ENCODE results near the gene UGDH.
"Not testable (repeated sequence)": the region's sequence is repeated elsewhere in the genome, so short reads cannot be mapped to it uniquely, and the experiment has no call there.

The UGDH gene

DNA sequence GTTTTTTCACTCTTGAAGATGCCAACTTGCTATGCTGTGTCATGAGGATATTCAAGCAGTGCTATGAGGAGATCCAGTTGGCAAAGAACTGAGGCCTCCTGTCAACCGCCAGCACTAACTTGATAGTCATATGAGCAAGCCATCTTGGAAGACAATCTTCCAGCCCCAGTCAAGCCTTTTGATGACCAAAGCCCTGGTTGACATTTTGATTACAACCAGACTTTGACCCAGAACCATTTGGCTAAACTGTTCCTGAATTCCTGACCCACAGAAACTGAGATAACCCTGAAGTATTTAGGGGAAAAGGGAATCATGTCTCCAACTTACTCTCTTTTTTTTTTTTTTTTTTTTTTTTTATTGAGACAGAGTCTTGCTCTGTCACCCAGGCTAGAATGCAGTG, 32.9 kb downstream of the UGDH start:
- DNase-seq, result no peak

DNA sequence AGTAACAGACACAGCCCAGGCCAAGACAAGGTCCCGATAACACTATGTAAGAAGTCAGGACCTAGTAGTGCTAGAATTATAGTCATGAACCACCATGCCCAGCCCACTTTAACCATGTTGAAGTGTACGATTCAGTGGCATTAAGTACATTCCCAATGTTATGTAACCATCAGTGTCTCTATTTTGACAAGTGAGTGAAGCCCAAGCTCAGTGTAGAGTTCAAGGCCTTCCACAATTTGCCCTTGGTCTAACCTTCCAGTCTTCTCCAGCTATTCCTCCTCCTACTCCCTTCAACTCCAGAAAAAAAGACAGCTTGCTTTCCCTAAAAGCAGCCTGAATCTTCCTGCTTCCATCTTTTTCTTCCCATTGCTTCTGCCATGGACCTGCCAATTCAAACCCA, 36.9 kb downstream of the UGDH start:
- no peak for DNase-seq

DNA sequence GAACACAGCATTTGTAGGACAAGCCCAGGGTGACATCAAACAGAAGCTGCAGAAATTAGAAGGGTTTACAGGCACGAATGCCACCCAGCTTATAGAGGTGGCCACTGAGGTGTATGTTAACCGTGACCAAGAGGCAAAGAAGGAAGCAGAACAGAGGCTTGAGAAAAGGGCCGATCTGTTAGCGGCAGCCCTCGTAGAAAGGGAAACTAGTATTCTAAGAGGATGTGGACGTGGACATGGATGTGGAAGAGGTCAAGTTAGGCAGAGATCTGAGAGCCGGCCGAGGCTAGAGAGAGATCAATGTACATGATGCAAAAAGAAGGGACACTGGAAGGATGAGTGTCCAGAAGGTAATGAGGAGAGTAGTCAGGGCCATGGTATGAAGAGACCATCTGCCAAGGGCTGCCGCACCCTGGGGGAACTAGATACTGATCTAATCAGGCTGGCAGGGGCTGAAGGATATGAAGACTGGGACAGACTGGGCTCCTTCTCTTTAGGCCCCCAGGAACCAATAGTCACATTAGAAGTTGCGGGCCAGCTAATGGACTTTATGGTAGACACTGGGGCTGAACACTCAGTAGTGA, 40.9 kb downstream of the UGDH start:
- no peak for DNase-seq

DNA sequence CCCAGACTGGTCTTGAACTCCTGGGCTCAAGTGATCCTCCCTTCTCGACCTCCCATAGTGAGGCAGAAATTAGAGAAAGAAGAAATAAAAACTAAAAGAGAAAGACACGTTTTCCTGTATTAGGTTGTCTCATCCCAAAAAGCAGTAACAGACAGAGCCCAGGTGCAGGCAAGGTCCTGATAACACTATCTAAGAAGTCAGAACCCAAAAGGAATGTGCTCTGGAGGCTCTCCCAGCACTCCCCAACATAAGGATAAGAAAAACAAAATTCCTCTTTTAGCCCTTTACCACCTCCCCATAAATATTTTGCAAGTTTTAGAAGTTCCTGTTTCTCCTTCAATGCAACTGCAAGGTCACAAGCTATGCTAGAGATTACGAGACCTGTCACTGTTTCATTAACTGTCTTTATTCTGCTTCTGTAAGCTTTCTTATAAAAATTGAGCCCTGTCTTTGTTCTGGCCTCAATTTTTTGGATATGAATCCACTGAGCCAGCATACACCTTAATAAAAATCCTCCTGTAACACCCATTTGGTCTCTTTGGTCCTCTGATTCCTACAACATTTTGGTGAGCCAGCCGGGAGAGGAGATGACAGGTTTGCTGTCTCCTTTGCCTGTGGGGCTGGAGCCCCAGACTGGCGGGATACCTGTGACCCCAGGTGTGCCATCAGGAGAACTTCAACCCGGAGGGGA, 42.5 kb downstream of the UGDH start:
- no peak for DNase-seq

DNA sequence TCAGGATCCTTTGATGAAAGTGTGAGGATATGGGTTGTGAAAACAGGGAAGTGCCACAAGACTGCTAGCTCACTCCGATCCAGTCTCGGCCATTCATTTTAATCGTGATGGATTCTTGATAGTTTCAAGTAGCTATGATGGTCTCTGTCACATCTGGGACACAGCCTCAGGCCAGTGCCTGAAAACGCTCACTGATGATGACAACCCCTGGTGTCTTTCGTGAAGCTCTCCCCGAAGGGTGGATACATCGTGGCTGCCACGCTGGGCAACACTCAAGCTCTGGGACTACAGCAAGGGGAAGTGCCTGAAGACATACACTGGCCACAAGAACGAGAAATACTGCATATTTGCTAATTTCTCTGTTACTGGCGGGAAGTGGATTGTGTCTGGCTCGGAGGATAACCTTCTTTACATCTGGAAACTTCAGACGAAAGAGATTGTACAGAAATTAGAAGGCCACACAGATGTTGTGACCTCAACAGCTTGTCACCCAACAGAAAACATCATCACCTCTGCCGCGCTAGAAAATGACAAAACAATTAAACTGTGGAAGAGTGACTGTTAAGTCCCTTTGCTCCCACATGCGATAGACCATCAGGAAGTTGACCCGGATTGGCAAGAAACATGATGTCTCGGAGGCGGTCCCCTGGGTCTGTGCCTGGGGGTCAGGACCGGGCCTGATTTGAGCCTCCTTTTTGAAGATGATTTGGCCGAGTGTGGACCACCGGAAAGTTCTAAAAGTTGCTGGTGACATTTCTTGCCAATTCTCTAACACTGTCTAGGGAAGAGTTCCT, 46.1 kb downstream of the UGDH start:
- no peak for DNase-seq

DNA sequence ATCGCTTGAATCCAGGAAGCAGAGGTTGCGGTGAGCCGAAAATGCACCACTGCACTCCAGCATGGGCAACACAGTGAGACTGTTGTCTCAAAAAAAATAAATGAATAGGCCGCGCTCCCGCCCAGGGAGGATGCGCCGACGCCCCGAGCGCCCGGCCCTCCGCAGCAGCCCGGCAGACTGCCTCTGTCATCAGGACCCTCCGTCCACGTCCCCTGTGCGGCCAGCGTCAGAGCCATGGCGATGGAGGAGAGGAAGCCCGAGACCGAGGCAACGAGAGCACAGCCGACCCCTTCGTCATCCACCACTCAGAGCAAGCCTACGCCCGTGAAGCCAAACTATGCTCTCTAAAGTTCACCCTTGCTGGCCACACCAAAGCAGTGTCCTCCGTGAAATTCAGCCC, 47.0 kb downstream of the UGDH start:
- DNase-seq, result no peak

DNA sequence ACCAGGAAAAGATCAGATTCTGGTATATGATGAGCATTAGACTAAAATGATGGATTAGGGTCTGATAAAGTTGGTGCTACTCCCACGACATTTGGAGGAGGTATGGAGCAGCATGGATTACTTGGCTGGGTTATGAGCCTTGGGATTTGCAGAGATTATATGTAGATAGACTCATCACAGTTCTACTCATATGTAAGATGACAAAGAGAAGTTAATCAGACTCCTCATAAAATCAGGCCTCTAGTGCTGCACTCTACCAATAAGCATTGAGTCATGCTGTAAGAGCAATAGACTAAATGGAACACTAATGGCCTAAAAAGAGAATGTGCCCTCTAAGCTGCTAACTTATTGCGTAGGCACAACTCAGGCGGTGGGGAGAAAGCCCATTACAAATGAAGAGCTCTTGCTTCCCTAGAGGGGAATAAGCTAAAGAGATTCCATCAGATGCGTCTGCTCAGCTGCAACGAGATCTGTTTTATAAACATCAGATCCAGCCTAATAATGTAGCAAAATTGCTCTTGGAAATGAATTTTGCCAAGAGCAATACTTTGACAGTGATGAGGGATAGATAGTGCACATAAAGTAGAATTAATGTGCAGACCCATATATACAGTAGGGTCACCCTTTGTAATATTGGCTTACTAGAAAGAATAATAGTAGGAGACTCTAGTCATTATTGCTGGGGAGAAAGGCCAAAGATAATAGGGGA, 50.9 kb downstream of the UGDH start:
- DNase-seq, result no peak

DNA sequence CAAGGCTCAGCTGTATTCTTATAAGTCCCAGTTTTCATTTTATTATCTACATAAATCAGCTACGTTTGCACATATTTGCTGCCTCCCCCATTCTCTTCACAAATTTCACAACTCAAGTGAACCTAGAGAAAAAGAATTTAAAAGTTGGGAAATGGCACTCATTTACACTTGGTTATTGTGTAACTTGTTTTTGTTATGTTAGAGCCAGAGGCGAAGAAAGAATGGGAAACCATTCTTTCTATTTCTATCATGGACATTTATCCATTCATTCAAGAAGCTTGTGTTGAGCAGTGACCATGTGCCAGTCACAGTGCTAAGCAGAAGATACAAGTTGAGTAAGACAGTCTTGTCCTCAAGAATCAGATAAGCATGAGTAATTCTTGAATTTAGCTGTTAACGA, 54.8 kb downstream of the UGDH start:
- no peak for DNase-seq

DNA sequence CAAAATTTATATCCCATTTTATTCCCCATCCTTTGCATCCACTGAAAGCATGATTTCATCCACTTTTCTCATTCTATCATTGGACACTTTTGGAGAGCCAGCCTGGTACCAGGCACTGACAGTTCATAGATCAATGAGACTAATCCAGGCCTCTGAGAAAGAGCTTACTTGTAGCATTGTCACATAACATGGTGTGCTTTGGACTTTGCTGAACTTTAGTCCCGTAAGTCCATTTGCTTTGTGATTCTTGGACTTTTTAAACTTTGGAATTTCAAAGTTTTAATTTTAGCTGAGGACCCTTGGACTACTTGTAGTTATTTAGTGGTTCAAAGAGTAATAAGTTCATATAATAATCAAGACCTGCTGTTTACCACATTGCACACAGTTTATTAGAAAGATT, 56.8 kb downstream of the UGDH start:
- no peak for DNase-seq

DNA sequence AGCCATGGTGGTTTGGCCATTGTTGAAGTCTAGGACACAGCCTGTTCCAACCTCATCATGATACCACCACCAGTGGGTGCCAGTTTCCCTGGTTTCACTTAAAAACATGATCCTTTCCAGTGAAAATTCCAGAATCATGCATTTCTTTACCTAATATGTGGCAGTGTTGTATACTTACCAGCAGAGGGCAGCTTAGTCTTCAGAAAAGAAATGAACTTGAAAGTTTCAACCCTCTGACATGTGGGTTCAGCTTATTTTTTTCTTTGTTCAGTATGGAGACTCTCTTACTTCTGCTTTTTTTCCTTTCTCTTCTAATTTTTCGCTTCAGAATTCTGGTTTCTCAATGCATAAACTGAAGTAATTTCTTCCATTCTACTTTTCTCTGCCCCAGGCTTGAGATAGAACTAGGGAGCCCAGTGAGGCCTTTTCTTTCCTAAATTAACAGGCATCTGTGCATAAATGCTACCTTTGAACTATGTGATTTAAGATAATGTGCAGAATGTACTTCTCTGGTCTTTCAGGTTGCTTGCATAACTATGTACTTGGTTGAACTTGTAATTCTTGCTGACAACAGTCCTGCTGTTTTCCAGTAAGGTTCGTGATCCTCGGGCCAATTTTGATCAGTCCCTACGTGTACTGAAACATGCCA, 57.7 kb downstream of the UGDH start:
- DNase-seq, result peak; percentile 83

DNA sequence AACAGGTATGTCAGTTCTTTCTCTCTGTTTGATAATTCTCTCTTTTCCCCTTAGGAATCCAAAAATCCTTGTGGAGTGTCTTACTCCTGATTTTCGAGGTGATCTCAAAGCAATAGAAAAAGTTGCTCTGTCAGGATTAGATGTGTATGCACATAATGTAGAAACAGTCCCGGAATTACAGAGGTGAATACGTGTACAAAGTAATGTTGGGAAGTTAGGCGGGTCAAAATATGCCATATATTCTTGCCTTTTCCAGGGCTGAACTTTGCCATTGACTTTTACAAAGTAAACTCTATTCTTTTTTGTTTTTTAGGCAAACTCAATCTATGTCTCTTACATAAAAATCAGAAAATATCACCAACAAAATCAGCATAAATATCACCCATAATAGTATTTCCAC, 59.8 kb downstream of the UGDH start:
- no peak for DNase-seq

DNA sequence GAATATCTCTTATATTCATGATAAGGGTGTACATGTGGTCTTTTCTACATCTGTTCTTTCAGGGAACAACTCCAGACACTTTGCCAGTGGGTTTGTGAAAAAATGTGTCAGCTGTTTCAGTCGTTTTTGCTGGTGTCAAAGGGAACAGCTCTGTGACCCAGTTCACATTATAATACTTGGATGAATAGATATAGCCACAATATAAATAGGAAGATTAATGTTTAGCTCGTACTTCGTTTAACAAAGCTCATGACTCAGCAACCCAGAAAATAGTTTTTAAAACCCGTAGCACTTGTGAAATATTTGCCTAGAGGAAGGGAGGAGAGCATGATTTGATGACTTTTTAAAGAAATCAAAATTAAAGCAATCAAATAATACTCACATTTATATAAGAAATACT, 60.5 kb downstream of the UGDH start:
- no peak for DNase-seq

DNA sequence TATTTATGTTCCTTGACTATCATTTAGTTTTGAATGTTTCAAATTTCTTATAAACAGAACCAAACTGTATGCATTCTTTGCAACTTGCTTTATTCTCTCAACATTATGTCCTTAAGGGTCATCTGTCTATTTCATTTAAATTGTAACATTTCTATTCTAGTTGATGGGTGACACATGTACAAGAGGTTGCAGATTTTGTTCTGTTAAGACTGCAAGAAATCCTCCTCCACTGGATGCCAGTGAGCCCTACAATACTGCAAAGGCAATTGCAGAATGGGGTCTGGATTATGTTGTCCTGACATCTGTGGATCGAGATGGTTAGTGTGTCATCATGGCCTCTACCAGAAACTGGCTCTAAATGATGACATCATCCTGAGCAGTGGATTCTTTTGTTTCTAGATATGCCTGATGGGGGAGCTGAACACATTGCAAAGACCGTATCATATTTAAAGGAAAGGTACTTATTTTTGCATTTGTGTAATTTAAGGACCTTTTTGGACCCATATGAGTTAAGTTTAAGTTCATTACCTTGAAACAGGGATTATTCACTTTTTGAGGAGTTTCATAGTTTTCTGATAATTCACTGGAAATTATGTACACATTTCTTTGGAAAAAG, 62.2 kb downstream of the UGDH start:
- peak; percentile 80 for DNase-seq

DNA sequence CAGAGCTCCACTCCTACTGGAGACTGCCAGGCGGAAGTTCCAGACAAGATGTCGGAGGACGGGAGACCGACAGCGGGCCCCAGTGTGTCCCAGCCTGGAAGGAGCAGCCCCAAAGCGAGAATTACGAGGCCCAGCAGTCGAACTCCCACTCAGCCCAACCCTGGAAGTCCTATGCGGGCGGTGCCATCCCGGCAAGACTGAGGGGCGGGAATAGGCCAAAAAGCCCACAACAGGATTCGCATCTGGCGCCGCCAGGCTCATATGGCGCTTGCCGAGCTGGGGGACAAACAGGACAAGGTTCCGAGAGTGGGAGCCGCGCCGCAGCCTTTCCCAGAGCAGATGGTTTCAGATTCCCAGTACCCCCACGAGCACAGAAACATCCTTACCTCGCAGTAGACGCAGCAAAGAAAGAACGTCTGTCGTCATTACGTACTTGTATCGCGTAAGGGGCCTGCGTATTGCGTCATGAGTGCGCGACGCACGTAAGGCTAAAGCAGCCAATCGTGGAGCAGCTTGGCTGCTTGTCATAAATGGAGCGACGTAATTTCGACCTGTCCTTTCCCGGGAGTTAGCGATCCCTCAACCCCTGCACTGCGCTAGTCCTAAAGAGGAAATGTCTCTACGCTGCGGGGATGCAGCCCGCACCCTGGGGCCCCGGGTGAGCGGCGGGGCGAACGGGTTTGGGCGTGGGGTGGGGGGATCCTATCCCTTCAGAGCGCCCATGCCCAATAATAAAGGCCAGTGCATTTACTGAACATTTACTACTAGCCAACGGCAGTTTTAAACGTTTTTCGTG, 68.5 kb downstream of the UGDH start, which contains the start of the genes LIAS and RPL9:
TSS of gene LIAS (plus strand) at position 552 of the 796 bp plus-strand sequence. CDS start at position 614, 62 bp downstream.
TSS of gene RPL9 (minus strand) at position 418 of the 796 bp plus-strand sequence. CDS start 483 bp downstream, outside the sequence.
- DNase-seq, result peak; percentile 98

DNA sequence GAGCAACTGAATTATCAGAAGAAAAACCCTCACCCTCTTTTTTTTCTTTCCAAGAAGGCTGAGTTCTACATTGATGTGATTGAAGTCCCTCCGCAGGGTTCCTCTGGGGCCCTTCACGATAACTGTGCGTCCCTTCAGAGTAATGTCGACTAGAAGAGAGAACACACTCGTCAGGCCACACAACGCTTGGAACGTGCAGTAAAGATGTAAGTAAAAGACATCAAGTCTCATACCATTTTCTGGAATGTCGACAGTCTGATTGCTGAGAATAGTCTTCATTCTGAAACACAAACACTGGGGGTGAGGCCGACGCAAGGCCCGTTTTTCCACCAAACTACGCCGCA, 69.1 kb downstream of the UGDH start:
- not testable (repeated sequence) for DNase-seq

DNA sequence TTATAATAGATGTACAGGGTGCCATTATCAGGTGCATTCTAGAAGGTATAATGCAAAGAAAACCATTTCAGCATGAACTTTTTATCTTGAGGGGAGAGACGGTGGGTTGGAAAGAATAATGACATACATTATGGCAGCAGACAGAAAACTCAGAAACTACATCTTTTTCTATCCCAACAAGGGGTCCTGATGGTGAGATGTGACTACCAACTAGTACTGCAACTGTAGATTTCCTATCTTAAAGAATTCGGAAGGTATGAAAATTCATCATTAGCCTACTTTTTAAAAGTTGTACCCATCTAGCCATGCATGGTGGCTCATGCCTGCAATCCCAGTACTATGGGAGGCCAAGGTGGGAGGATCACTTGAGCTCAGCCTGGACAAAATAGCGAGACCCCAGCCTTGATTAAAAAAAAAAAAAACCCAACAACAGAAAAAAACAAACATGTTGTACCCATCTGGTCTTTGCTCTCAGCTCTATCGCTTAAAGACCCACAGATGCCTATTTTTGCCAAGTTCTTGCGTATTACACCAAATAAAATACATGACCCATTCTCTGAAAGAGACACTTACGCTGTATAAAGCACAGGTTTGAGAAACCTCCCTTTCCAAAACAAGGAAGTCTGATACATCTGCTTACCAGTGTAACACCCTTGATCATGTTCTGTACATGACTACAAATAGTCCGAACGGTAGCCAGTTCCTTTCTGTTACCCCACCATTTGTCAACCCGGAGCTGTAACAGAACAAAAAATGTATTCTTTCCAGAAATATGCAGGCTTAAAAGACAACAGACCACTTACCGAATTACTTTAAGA, 70.1 kb downstream of the UGDH start:
- DNase-seq, result no peak

DNA sequence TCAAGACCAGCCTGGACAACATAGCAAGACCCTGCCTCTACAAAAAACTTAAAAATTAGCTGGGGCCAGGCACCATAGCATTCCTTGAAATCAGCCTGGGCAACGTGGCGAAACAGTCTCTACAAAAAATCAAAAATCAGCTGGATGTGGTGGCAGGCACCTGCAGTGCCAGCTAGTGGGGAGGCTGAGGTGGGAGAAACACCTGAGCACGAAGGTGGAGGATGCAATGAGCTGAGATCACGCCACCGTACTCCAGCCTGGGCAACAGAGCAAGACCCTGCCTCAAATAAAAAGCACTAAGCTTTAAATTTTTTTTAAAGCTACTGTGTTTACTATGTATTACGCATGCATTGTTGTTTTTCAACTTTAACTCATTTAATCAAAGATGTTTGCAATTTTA, 71.8 kb downstream of the UGDH start:
- no peak for DNase-seq

DNA sequence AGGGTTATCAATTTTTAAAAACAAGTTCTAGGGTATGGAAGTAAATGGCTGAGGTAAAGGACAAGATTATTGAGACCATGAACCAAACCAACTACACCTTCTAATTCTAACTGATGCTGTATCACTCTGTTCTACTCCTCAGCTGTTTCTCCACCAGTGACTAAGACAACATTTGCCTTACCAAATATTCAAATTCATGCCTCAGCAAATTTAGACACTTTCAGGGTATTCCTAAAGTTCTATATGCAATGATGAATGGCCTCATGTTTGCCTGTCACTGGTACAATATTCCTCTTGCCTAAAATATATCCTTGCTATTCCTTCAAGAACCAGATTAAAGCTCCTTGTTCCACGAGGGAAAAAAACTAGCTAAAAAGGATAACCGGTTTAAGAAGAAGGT, 73.5 kb downstream of the UGDH start:
- no peak for DNase-seq

DNA sequence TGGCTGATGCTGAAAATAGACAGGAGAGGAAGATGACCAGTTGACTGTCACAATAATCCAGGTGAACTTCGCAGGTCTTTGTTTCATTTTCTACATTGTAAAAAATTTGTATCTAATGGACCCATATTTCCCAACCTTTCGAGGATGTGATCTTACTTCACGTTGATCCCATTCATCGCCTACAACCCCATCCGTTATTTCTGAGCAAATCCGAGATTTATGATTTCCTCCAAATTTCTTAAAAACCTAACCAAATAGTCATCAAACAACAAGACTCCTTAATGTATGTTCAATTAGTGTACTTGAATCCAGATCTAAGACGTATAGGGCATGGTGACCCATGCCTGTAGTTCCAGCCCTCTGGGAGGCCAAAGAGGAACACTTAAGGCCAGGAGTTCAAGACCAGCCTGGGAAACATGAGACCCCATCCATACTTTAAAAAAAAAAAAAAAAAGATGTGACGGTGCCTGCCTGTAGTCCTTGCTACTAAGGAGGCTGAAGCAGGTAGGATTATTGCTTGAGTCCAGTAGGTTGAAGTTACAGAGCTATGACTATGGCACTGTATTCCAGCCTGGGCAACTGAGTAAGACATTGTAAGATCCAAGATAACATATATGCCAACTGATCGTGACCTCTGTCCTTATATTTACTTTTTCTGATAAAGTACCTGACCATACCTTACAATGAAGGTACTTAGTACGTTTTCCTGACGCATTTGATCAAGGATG, 74.2 kb downstream of the UGDH start:
- no peak for DNase-seq
